HG03196 (cell line): Measurements from ENCODE around the gene IL17F.
A peak's percentile ranks its signal among the peaks of the same experiment; 100 is the strongest.

Source experiments
- ATAC-seq: cut with Tn5 transposase; IDR thresholded peaks from one replicate; pipeline ENCODE4 v1.9.1; 2021; ENCODE audit not compliant: unreplicated experiment

Gene IL17F

DNA sequence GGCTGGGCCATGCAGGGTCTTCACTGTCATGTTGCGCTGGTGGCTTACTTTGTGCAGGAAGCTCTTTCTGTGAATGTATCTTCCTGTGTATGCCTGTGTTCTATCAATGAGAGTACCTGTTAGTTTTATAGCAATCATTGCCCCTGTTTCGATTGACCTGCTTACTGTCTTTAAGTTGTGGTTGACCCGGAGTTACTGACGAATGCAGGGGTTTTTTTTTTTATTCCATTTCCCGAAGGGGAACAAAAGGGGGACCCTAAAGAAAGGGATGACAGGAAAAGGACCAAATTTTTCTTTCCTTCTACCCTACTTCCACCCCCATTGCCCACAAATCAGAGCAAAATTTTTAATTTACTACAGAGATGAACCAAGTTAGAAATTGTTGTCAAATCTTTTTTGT is at the start of gene IL17F:
Gene IL17F (minus strand): TSS at position 101 of the 400 bp plus-strand sequence. CDS start 71 bp downstream, at position 30.
- ATAC-seq: no peak

DNA sequence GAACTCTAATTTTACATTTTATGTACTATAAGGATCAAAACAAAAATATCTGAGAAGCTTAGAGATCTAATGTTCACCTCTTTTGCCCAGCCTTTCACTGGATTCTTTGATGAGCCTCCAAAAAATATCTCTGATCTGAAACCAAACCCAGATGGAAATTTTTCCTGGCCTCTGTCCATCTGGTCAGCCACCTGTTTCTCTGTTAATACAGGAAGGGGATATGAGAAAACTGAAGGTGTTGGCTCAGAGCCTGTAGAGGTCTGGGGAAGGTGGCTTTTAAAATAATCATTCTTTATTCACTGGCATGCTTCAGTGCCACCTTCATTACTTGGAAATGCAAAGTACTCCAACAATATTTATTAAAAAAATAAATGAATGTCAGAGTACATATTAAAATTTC is 48.8 kb upstream of the IL17F start:
- no peak for ATAC-seq

GRCh38 chr6:52288841-52289240 is 44.5 kb upstream of the IL17F start:
- ATAC-seq: no peak

- no peak for ATAC-seq
Measured at GRCh38 chr6:52288216-52288615, 43.9 kb upstream of the IL17F start.

DNA sequence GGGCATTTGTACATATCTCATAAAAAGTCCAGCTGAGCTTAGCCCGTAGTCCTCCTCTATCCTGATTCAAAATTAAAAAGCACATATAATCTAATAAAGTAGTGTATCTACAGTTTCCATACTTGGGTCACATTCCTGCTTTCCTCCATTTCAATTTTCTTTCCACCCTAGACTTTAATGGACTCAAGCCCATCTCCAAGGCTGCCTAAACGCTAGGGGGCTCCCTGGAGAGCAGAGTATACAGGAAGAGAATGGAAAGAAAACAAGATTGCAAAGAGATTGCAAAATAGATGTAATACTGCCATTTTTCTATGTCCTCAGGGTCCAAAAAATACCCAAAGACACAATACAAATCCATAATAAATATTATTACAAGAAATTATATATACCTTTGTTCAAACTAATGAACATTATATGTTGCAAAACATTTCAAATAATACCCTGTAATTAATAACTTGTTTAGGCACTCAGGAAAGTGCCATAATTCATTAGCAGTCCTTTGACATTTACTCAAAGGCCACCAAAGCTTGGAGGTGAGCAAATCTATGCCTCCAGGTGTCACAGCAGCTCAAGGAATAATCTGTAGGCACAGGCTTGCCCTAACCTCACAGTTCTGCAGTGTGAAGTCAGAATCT is 42.6 kb upstream of the IL17F start:
- ATAC-seq: no peak

GRCh38 chr6:52285177-52286068 is 41.1 kb upstream of the IL17F start:
- no peak for ATAC-seq

DNA sequence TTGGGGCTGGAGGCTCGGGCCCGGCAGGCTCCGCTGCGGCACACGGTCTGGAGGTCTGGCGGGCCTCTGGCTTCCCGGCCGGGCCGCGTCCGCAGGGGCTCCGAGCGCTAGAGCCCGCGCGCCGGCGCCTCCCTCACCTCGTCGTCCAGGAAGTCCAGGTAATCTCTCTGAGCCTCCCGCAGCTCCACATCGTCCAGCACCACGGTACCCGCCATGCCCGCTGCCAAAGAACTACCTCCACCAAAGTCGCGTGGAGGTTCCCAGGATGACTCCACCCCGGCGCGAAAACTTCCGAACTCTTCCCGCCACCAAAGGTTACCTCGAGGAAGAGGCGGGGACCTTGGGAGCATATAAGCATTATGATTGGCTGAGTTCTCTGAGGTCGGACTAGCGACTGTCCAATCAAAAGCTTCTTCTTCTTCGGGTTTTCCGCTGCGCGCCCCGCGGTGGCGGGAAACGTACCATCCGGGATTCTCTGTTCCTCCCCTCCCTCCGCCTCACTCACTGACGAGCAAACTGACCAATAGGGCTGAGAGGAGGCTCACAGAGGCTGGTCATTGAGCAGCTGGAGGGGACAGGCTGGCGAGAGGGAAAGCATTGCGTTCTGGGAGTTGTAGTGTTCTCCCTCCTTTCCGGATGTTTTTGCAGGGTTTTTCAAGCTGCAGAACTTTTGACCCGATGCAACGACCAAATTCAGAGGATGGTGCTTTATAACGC is 40.3 kb upstream of the IL17F start, which contains the start of gene MCM3:
Gene MCM3 (minus strand): TSS at position 283 of the 717 bp plus-strand sequence. CDS start 68 bp downstream, at position 215.
- peak; percentile 98 for ATAC-seq

DNA sequence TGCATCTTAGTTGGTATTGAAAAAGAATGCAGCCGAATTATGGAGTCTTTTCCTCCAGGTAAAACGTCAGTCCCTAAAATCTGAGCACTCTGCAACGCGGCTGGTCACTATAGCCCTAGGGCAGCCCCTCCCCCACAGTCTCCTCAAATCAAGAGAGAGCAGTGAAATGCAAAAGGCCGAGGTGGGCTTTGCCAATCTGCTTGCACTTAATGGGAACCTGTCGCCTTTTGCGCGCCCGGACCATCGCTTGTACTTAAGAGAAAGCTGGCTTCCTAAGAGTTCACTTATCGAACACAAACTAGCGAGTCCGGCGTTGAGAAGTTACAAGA is 39.8 kb upstream of the IL17F start:
- no peak for ATAC-seq

- no peak for ATAC-seq
Measured at GRCh38 chr6:52283111-52283510, 38.8 kb upstream of the IL17F start.

DNA sequence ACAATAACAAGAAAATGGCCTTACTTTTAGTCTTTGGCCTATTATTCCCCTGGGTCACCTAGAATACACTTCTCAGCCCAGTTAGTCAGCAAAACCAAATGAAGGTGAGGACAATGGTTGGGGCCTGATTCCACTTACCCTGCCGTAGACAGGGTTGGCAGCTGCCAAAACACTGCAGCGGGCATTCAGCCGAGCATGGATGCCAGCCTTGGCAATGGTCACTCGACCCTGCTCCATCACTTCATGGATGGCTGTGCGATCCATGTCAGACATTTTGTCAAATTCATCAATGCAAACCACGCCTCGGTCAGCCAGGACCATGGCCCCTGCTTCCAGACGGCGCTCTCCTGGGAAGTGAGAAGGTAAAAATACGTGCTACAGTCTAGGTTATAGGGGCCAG is 31.8 kb upstream of the IL17F start:
- no peak for ATAC-seq

- no peak for ATAC-seq
Measured at GRCh38 chr6:52271852-52272460, 27.7 kb upstream of the IL17F start.

GRCh38 chr6:52263709-52264540 is 19.6 kb upstream of the IL17F start:
- peak; percentile 69 for ATAC-seq

GRCh38 chr6:52262620-52263344 is 18.5 kb upstream of the IL17F start:
- no peak for ATAC-seq

GRCh38 chr6:52261229-52261628 is 16.9 kb upstream of the IL17F start:
- no peak for ATAC-seq

DNA sequence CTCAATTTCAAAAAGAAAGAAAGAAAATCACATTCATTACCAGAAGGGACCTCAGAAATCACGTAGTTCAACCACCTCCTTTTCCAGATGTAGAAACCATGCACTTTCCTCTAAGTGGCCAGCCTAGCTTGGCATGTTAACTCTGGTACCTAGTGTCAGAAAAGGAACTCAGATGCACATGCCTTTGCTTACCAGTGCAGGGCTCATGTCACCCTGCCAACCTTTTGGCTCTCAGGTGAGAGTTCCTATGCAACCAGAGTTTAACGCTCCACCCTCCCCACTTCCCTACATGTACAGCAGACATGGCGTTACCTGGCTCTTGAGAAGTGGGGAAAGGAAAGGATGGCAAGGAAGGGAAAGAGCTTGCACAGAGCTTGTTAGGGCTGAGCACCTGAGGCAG is 16.3 kb upstream of the IL17F start:
- no peak for ATAC-seq

GRCh38 chr6:52255434-52255833 is 11.1 kb upstream of the IL17F start:
- ATAC-seq: no peak

- no peak for ATAC-seq
Measured at GRCh38 chr6:52254731-52255378, 10.6 kb upstream of the IL17F start.

DNA sequence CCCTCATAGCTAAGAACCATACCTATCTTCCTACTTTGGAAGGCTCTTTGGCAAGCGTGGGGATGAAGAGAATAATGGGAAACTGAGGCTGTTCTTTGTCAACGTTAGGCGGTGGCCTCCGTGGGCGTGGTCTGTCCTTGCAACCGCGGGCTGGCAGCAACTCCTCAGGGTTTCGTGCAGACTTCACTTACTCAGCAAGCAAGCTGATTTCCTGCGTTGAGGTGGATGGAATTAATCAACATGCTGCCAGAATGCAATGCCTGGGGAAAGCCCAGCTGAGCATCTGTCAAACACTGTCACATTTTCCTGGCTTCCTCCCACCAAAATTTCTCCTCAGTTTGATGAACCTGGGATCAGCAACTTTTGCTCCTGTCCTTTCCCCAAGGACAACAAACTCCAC is 9.2 kb upstream of the IL17F start:
- no peak for ATAC-seq

GRCh38 chr6:52251113-52251512 is 6.8 kb upstream of the IL17F start:
- no peak for ATAC-seq
